Choroid plexus epithelial cell (primary cell): ENCODE measurements around the gene SUN5.
"Not testable (repeated sequence)": the region's sequence is repeated elsewhere in the genome, so short reads cannot be mapped to it uniquely, and the experiment has no call there.

Experiments used
- DNase-seq: peaks from one replicate; pipeline ENCODE4 v3.0.0-alpha.2; 2010; ENCODE audit warnings: low read depth
- H3K4me3 ChIP-seq: 2 replicates; pipeline ENCODE4 v1.5.1; 2011; ENCODE audit warnings: low read depth, mild to moderate bottlenecking, control low read depth, low read length, moderate library complexity
- TF ChIP-seq, protein P1 (sequence below): conservative IDR thresholded peaks from 2 replicates; pipeline ENCODE4 v1.5.1; 2011; ENCODE audit warnings: low read depth, mild to moderate bottlenecking, control low read depth, inconsistent platforms, low read length, moderate library complexity

Gene SUN5

DNA sequence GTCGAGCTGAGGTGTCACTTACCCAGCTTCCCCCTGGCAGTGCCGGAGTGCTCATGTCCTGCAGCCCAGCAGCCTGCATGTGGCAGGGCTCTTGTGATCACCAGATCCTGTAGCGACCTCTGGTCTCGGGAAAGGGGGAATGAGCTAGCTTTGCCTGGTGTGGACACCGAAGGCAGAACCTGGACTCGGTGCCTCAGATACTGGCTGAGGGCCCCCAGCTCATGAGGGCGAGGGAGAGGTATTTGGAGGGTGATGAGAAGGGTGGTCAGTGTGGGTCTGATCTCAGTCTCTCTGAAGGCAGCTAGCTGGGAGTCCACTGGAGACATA is 26.3 kb downstream of the SUN5 start:
- TF ChIP-seq, protein P1, sequence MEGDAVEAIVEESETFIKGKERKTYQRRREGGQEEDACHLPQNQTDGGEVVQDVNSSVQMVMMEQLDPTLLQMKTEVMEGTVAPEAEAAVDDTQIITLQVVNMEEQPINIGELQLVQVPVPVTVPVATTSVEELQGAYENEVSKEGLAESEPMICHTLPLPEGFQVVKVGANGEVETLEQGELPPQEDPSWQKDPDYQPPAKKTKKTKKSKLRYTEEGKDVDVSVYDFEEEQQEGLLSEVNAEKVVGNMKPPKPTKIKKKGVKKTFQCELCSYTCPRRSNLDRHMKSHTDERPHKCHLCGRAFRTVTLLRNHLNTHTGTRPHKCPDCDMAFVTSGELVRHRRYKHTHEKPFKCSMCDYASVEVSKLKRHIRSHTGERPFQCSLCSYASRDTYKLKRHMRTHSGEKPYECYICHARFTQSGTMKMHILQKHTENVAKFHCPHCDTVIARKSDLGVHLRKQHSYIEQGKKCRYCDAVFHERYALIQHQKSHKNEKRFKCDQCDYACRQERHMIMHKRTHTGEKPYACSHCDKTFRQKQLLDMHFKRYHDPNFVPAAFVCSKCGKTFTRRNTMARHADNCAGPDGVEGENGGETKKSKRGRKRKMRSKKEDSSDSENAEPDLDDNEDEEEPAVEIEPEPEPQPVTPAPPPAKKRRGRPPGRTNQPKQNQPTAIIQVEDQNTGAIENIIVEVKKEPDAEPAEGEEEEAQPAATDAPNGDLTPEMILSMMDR = no peak
- H3K4me3 ChIP-seq = no peak overlapping the region
- DNase-seq = no peak

GRCh38 chr20:32977281-32978008 is 26.8 kb downstream of the SUN5 start:
- TF ChIP-seq, protein P1 = no peak
- DNase-seq = no peak
- no peak overlapping the region for H3K4me3 ChIP-seq

GRCh38 chr20:32976746-32977145 is 27.5 kb downstream of the SUN5 start:
- TF ChIP-seq, protein P1 = no peak
- no peak overlapping the region for H3K4me3 ChIP-seq

GRCh38 chr20:32975698-32976674 is 28.2 kb downstream of the SUN5 start:
- no peak overlapping the region for H3K4me3 ChIP-seq
- TF ChIP-seq, protein P1 = no peak
- no peak for DNase-seq

More at GRCh38 chr20:32976746-32977145, 27.5 kb downstream of the SUN5 start:
- no peak for DNase-seq

DNA sequence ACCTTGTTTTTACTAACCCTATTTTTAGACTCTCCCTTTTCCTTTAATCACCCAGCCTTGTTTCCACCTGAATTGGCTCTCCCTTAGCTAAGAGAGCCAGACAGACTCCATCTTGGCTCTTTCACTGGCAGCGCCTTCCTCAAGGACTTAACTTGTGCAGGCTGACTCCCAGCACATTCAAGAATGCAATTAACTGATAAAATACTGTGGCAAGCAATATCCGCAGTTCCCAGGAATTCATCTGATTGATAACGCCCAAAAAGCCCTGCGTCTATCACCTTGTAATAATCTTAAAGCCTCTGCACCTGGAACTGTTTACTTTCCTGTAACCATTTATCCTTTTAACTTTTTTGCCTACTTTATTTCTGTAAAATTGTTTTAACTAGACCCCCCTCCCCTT is 29.1 kb downstream of the SUN5 start:
- not testable (repeated sequence) for DNase-seq, H3K4me3 ChIP-seq

GRCh38 chr20:32974204-32975064 is 29.8 kb downstream of the SUN5 start:
- DNase-seq, H3K4me3 ChIP-seq: not testable (repeated sequence)

DNA sequence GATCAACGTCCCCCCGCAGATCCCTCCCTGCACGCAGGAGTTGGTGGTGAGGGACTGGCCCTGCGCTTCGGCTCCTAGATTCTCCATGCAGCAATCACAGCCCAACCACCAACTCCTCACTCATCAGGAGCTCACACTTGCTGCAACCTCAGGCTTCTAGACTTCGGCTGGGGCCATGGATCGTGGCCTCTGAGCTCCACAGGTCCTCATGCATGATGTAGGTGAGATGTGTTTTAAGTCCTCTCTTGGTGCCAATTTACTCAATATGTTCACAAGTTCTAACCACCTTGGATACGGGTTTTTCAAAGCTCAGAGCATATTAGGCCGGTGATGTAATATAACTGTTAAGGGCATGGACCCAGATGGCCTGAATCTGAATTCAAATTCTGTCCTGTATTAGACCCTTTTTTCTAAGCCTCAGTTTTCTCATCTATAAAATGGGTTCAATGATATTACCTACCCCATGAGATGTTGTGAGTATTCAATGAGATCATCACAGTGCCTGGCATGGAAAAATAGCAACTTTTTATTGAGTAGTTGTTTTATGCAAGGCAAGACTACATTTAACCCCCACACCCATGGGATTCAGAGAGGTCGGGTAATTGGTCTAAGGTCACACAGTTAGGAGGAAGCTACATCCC is 31.0 kb downstream of the SUN5 start:
- DNase-seq = no peak
- no peak overlapping the region for H3K4me3 ChIP-seq

More for the DNA sequence above, 31.0 kb downstream of the SUN5 start:
- TF ChIP-seq, protein P1 = no peak
